Esophagus muscularis mucosa (tissue), 4 donors: Measurements from ENCODE around the gene AQP1. TPM values are rescaled to one million over a fixed set of nuclear protein-coding genes. Genes with fewer than 3 reads are reported as not detected.

ENCODE experiments used
- DNase-seq: peaks from one replicate; pipeline ENCODE4 v3.0.0-alpha.2; 2017; ENCODE audit errors: extremely low spot score
- H3K27ac ChIP-seq, 4 donors: fragments of 200-600 bp; sonication (generic); replicated peaks in 1 of 4; 1 replicate in 3 of 4; 2 replicates in 1 of 4; pipeline ENCODE4 v1.5.1; 2016 to 2019; ENCODE audit warnings: mild to moderate bottlenecking in 1 of 4
- H3K27me3 ChIP-seq, 4 donors: fragments of 200-600 bp; sonication (generic); one replicate each; pipeline versions ENCODE4 v1.5.1 to v1.6.0; 2016 to 2019
- H3K36me3 ChIP-seq, 4 donors: fragments of 200-600 bp; sonication (generic); one replicate each; pipeline ENCODE4 v1.5.1; 2016 to 2019
- H3K4me1 ChIP-seq, 4 donors: fragments of 200-600 bp; sonication (generic); one replicate each; pipeline ENCODE4 v1.5.1; 2016 to 2019
- H3K4me3 ChIP-seq, 4 donors: fragments of 200-600 bp; sonication (generic); 1 replicate in 2 of 4; 2 replicates in 2 of 4; pipeline ENCODE4 v1.5.1; 2016 to 2019; ENCODE audit warnings: mild to moderate bottlenecking in 4 of 4, moderate library complexity in 1 of 4
- H3K9me3 ChIP-seq, 4 donors: fragments of 200-600 bp; sonication (generic); 1 replicate in 3 of 4; 2 replicates in 1 of 4; pipeline ENCODE4 v1.5.1; 2016 to 2019
- EP300 ChIP-seq: sonication (generic); formaldehyde crosslinking; IDR thresholded peaks from one replicate; pipeline ENCODE4 v1.6.1; 2017; ENCODE audit warnings: antibody characterized with exemption
- POLR2A ChIP-seq: fragments of 450-650 bp; IDR thresholded peaks from one replicate; pipeline ENCODE4 v1.6.1; 2017; ENCODE audit warnings: antibody characterized with exemption, moderate library complexity, mild to moderate bottlenecking, low read depth
- POLR2AphosphoS5 ChIP-seq, 2 donors: sonication (generic); formaldehyde crosslinking; IDR thresholded peaks; one replicate each; pipeline ENCODE4 v1.6.1; 2017; ENCODE audit warnings: antibody characterized with exemption in 2 of 2
- WGBS: methylation state at CpG from one replicate; pipeline ENCODE4 v1.1.5; 2018; 5-methylcytosine and 5-hydroxymethylcytosine counted together
- intact Hi-C: fragments of 100-400 bp; cut with DNase I; formaldehyde crosslinking; loops from one replicate; pipeline ENCODE4 v1.15.1; 2023
- total RNA-seq, 4 donors: library from RNA; depleted of rRNA; stranded (reverse); fragments of >200 nt; gene quantifications; one replicate each; pipeline versions ENCODE4 v1.1.0 to v1.2.1, GENCODE V29; 2016
- TF ChIP-seq, protein P1 (sequence below), 3 experiments: fragments of 200-600 bp in 2 of 3; fragments of 450-650 bp in 1 of 3; sonication (generic) in 2 of 3; IDR thresholded peaks; one replicate each; pipeline ENCODE4 v1.5.1; 2017 to 2019; ENCODE audit warnings: antibody characterized with exemption in 3 of 3, mild to moderate bottlenecking in 2 of 3, moderate library complexity in 1 of 3

The AQP1 gene
- total RNA-seq, 4 donors from 2014 or later: 362 to 578 (median 513) TPM

DNA sequence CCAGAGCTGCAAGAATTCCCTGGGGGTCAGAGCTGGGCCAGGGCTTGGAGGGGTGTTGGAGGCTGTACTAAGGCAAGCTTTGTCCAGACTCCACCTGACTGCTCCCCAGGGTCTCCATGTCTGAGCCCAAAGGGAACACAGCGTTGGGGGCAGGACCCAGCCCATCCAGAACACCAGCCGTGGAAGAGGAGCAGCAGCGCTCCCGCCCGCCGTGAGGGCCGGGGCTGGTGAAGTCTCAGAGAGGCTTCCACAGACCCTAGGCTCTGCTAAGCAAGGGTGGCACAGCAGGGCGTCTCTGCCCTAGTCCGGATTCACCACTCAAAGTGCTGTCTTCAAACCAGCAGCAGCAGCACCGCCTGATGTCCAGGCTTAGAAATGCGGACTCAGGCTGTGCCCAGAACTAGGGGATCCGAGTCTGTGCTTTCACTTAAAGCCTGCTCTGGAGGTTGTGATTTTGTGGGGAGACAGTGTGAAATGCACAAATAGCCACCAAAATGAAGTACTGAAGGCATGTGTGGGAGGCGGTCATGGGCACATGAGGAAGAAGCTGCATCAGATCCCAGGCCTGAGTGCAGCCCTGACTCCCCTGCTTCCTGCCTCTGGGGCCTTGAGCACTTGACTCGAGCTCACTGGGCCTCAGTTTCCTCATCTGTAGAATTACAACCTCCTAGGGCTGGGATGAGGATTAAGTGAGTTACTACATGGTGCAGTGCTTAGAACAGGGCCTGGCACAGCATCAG lies 16.6 kb upstream of the AQP1 start:
- peaks cover 72 to 79% (median 77%) of the 10 kb centered on the region in 4 donors for H3K4me1 ChIP-seq
- TF ChIP-seq, protein P1, sequence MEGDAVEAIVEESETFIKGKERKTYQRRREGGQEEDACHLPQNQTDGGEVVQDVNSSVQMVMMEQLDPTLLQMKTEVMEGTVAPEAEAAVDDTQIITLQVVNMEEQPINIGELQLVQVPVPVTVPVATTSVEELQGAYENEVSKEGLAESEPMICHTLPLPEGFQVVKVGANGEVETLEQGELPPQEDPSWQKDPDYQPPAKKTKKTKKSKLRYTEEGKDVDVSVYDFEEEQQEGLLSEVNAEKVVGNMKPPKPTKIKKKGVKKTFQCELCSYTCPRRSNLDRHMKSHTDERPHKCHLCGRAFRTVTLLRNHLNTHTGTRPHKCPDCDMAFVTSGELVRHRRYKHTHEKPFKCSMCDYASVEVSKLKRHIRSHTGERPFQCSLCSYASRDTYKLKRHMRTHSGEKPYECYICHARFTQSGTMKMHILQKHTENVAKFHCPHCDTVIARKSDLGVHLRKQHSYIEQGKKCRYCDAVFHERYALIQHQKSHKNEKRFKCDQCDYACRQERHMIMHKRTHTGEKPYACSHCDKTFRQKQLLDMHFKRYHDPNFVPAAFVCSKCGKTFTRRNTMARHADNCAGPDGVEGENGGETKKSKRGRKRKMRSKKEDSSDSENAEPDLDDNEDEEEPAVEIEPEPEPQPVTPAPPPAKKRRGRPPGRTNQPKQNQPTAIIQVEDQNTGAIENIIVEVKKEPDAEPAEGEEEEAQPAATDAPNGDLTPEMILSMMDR (IDR thresholded peaks at IDR 0.05): no peak
- TF ChIP-seq EP300: no peak
- TF ChIP-seq POLR2AphosphoS5 (IDR thresholded peaks at IDR 0.05): no peak
- no peak for TF ChIP-seq POLR2A
- 76% methylated on average over 7 of the region's 14 CpGs for WGBS
- no peak for DNase-seq
- H3K36me3 ChIP-seq: peaks cover 0 to 8% (median 3%) of the 10 kb centered on the region in 4 donors
- H3K27ac ChIP-seq: peak overlapping the region; percentile 51 to 78 (median 56)
- H3K4me3 ChIP-seq: no peak overlapping the region
- H3K27me3 ChIP-seq: no peaks in the 10 kb centered on the region
- H3K9me3 ChIP-seq: no peaks in the 10 kb centered on the region
- intact Hi-C loops: no loop called here

GRCh38 chr7:30896036-30896435 lies 15.6 kb upstream of the AQP1 start:
- intact Hi-C loops: no loop called here
- Histone ChIP-seq H3K27ac (peak overlapping the region; percentile 42 to 78 (median 56)), H3K36me3 (peaks cover 0 to 8% (median 3%) of the 10 kb centered on the region in 4 donors), H3K9me3 (no peaks in the 10 kb centered on the region), H3K4me1 (peaks cover 78 to 89% (median 87%) of the 10 kb centered on the region in 4 donors), H3K4me3 (no peak overlapping the region), H3K27me3 (no peaks in the 10 kb centered on the region)
- WGBS: 89% methylated on average over 9 of the region's 9 CpGs
- TF ChIP-seq POLR2A: no peak
- no peak for TF ChIP-seq POLR2AphosphoS5 (IDR thresholded peaks at IDR 0.05)
- no peak for TF ChIP-seq EP300
- TF ChIP-seq, protein P1 (IDR thresholded peaks at IDR 0.05): no peak
- no peak for DNase-seq

GRCh38 chr7:30896783-30897637 lies 14.6 kb upstream of the AQP1 start:
- TF ChIP-seq, protein P1 (IDR thresholded peaks at IDR 0.05): no peak
- TF ChIP-seq POLR2AphosphoS5 (IDR thresholded peaks at IDR 0.05): no peak
- no peak for TF ChIP-seq EP300
- Histone ChIP-seq H3K27ac (peak overlapping the region; percentile 42 to 78 (median 55)), H3K27me3 (no peaks in the 10 kb centered on the region), H3K36me3 (peaks cover 0 to 6% (median 1%) of the 10 kb centered on the region in 4 donors), H3K4me1 (peaks cover 82 to 97% (median 90%) of the 10 kb centered on the region in 4 donors), H3K9me3 (no peaks in the 10 kb centered on the region), H3K4me3 (no peak overlapping the region)
- DNase-seq: no peak
- WGBS: 46% methylated on average over 12 of the region's 13 CpGs
- intact Hi-C loops: no loop called here

- TF ChIP-seq, protein P1 (IDR thresholded peaks at IDR 0.05): no peak
- TF ChIP-seq POLR2A: no peak
- TF ChIP-seq POLR2AphosphoS5 (IDR thresholded peaks at IDR 0.05): no peak
- intact Hi-C loops: no loop called here
- 90% methylated on average over 2 of the region's 2 CpGs for WGBS
- Histone ChIP-seq H3K4me1 (peaks cover 87 to 97% (median 90%) of the 10 kb centered on the region in 4 donors), H3K27ac (peak overlapping the region; percentile 42 to 78 (median 55)), H3K36me3 (no peaks in the 10 kb centered on the region), H3K4me3 (no peak overlapping the region), H3K9me3 (no peaks in the 10 kb centered on the region), H3K27me3 (no peaks in the 10 kb centered on the region)
- no peak for DNase-seq
Measured at GRCh38 chr7:30897770-30898169, 13.9 kb upstream of the AQP1 start.
